Activated CD4-positive, alpha-beta memory T cell treated with anti-CD3 and anti-CD28 coated beads, Interleukin-2, amount 10 ng/mL, durations not matched to agents 7 days and 5 days (primary cell): Measurements from ENCODE around the gene ZKSCAN1. TPM values are rescaled to one million over a fixed set of nuclear protein-coding genes. Genes with fewer than 3 reads are reported as not detected.
"Not testable (repeated sequence)": the region's sequence is repeated elsewhere in the genome, so short reads cannot be mapped to it uniquely, and the experiment has no call there.

Experiments
- CTCF ChIA-PET: fragments of 350-600 bp; sonication (Branson Sonifier 250); formaldehyde crosslinking; loops from one replicate; lab custom pipeline; 2021; ENCODE audit warnings: antibody characterized with exemption, inconsistent platforms; lab: Charles Lee
- POLR2A ChIA-PET: fragments of 350-600 bp; sonication (Branson Sonifier 250); formaldehyde crosslinking; loops from one replicate; lab custom pipeline; 2021; ENCODE audit warnings: antibody characterized with exemption; lab: Charles Lee
- DNase-seq: peaks from one replicate; pipeline ENCODE4 v3.0.0-alpha.2; 2020
- H3K27ac Mint-ChIP-seq: one replicate; pipeline ENCODE4 v1.8.0; 2021; ENCODE audit warnings: mild to moderate bottlenecking, mixed read lengths
- H3K27me3 Mint-ChIP-seq: one replicate; pipeline ENCODE4 v1.8.0; 2021; ENCODE audit warnings: mixed read lengths
- H3K36me3 Mint-ChIP-seq: one replicate; pipeline ENCODE4 v1.8.0; 2021; ENCODE audit warnings: low read depth, mixed read lengths
- H3K4me1 Mint-ChIP-seq: one replicate; pipeline ENCODE4 v1.8.0; 2021; ENCODE audit warnings: mixed read lengths
- H3K4me3 Mint-ChIP-seq: one replicate; pipeline ENCODE4 v1.8.0; 2021; ENCODE audit warnings: mild to moderate bottlenecking, mixed read lengths
- H3K9me3 Mint-ChIP-seq: one replicate; pipeline ENCODE4 v1.8.0; 2021; ENCODE audit warnings: mixed read lengths
- total RNA-seq, 2 experiments: library from RNA; stranded (reverse); gene quantifications; one replicate each; pipeline ENCODE4 v1.2.3, GENCODE V29; 2021

Gene ZKSCAN1
- total RNA-seq, 2 experiments from 2014 or later = 63.1 to 65.5 TPM

- DNase-seq = no peak
- CTCF ChIA-PET = interaction anchor here (0.6 kb wide), 1 partner anchor 35 kb away, joined by 4 read pairs; no protein-coding TSS in a partner anchor
- Mint-ChIP-seq H3K9me3 (no peaks in the 10 kb centered on the region), H3K27ac (no peak overlapping the region), H3K27me3 (peaks cover 5% of the 10 kb centered on the region), H3K36me3 (no peaks in the 10 kb centered on the region), H3K4me3 (no peak overlapping the region), H3K4me1 (peaks cover 7% of the 10 kb centered on the region)
- POLR2A ChIA-PET = no interaction called here
Observed at GRCh38 chr7:100008525-100008924, 6.9 kb upstream of the ZKSCAN1 start.

GRCh38 chr7:100009952-100010351, 5.4 kb upstream of the ZKSCAN1 start:
- H3K36me3 Mint-ChIP-seq, H3K4me3 Mint-ChIP-seq, H3K27me3 Mint-ChIP-seq, H3K9me3 Mint-ChIP-seq, DNase-seq, POLR2A ChIA-PET, H3K27ac Mint-ChIP-seq, CTCF ChIA-PET: not testable (repeated sequence)
- H3K4me1 Mint-ChIP-seq = peaks cover 12% of the 10 kb centered on the region

GRCh38 chr7:100010901-100011300, 4.5 kb upstream of the ZKSCAN1 start:
- Mint-ChIP-seq H3K9me3 (no peaks in the 10 kb centered on the region), H3K36me3 (peaks cover under 1% of the 10 kb centered on the region), H3K27me3 (no peaks in the 10 kb centered on the region), H3K27ac (no peak overlapping the region), H3K4me1 (peaks cover 17% of the 10 kb centered on the region), H3K4me3 (no peak overlapping the region)
- no peak for DNase-seq
- ChIA-PET POLR2A (no interaction called here), CTCF (no interaction called here)

GRCh38 chr7:100011516-100011915, 3.9 kb upstream of the ZKSCAN1 start:
- Mint-ChIP-seq H3K36me3 (peaks cover 5% of the 10 kb centered on the region), H3K9me3 (no peaks in the 10 kb centered on the region), H3K4me3 (no peak overlapping the region), H3K4me1 (peaks cover 23% of the 10 kb centered on the region), H3K27ac (no peak overlapping the region), H3K27me3 (no peaks in the 10 kb centered on the region)
- ChIA-PET POLR2A (no interaction called here), CTCF (interaction anchor here (1.1 kb wide), 1 partner anchor 42 kb away, joined by 5 read pairs; no protein-coding TSS in a partner anchor)
- no peak for DNase-seq

- not testable (repeated sequence) for DNase-seq, H3K36me3 Mint-ChIP-seq, H3K4me3 Mint-ChIP-seq, H3K27me3 Mint-ChIP-seq, H3K9me3 Mint-ChIP-seq
- CTCF ChIA-PET = interaction anchor here (0.6 to 1.1 kb wide), 2 partner anchors 40 to 41 kb away, joined by 3 to 5 read pairs; no protein-coding TSS in a partner anchor
- POLR2A ChIA-PET = interaction anchor here (1.3 to 1.9 kb wide), 3 partner anchors 15 to 94 kb away, joined by 3 to 14 read pairs (median 3); partner anchors contain the start of gene TRIM4
- H3K4me1 Mint-ChIP-seq = peaks cover 32% of the 10 kb centered on the region
- H3K27ac Mint-ChIP-seq = peak overlapping the region; percentile 48
Observed at GRCh38 chr7:100012385-100013327, 2.7 kb upstream of the ZKSCAN1 start.

- POLR2A ChIA-PET = interaction anchor here (1.3 to 1.9 kb wide), 3 partner anchors 15 to 94 kb away, joined by 3 to 14 read pairs (median 3); partner anchors contain the start of gene TRIM4
- Mint-ChIP-seq H3K4me1 (peaks cover 38% of the 10 kb centered on the region), H3K27me3 (no peaks in the 10 kb centered on the region), H3K36me3 (peaks cover 8% of the 10 kb centered on the region), H3K9me3 (no peaks in the 10 kb centered on the region), H3K27ac (peak overlapping the region; percentile 48), H3K4me3 (no peak overlapping the region)
- peak; percentile 34 for DNase-seq
- CTCF ChIA-PET = interaction anchor here (0.6 kb wide), 1 partner anchor 40 kb away, joined by 3 read pairs; no protein-coding TSS in a partner anchor
Observed at GRCh38 chr7:100013328-100013676, 2.1 kb upstream of the ZKSCAN1 start.

GRCh38 chr7:100016215-100016901, 962 bp downstream of the ZKSCAN1 start:
- Mint-ChIP-seq H3K27me3 (no peaks in the 10 kb centered on the region), H3K4me1 (peaks cover 52% of the 10 kb centered on the region), H3K9me3 (no peaks in the 10 kb centered on the region), H3K4me3 (peak overlapping the region; percentile 95), H3K27ac (peak overlapping the region; percentile 95), H3K36me3 (peaks cover 18% of the 10 kb centered on the region)
- ChIA-PET CTCF (interaction anchor here (0.7 to 2.5 kb wide), 9 partner anchors 10 to 115 kb away, joined by 3 to 13 read pairs (median 3); partner anchors contain the start of genes AP4M1 and TRIM4), POLR2A (interaction anchor here (0.7 to 3.1 kb wide), 16 partner anchors 8 to 458 kb away, joined by 3 to 30 read pairs (median 6); partner anchors contain the start of genes AP4M1, LAMTOR4, MCM7 and ZNF3)
- no peak for DNase-seq

GRCh38 chr7:100017300-100017699, 1.9 kb downstream of the ZKSCAN1 start:
- no peak for DNase-seq
- H3K36me3 Mint-ChIP-seq = peaks cover 25% of the 10 kb centered on the region
- H3K4me1 Mint-ChIP-seq = peaks cover 54% of the 10 kb centered on the region
- ChIA-PET CTCF (interaction anchor here (0.6 to 2.0 kb wide), 6 partner anchors 23 to 114 kb away, joined by 3 to 13 read pairs (median 3); partner anchors contain the start of gene AP4M1), POLR2A (interaction anchor here (1.3 to 3.1 kb wide), 3 partner anchors 21 to 111 kb away, joined by 4 to 30 read pairs (median 4); partner anchors contain the start of gene TRIM4)
- H3K27me3 Mint-ChIP-seq = no peaks in the 10 kb centered on the region
- H3K4me3 Mint-ChIP-seq = peak overlapping the region; percentile 13
- no peaks in the 10 kb centered on the region for H3K9me3 Mint-ChIP-seq
- no peak overlapping the region for H3K27ac Mint-ChIP-seq

- Mint-ChIP-seq H3K4me3 (no peak overlapping the region), H3K36me3 (peaks cover 30% of the 10 kb centered on the region), H3K27me3 (no peaks in the 10 kb centered on the region), H3K9me3 (no peaks in the 10 kb centered on the region), H3K27ac (no peak overlapping the region), H3K4me1 (peaks cover 54% of the 10 kb centered on the region)
- no peak for DNase-seq
- CTCF ChIA-PET = interaction anchor here (1.5 to 2.0 kb wide), 3 partner anchors 23 to 84 kb away, joined by 3 to 13 read pairs (median 6); partner anchors contain the start of gene AP4M1
- POLR2A ChIA-PET = interaction anchor here (1.6 kb wide), 1 partner anchor 99 kb away, joined by 4 read pairs; the partner anchor contains the start of gene TRIM4
Observed at GRCh38 chr7:100017875-100018274, 2.5 kb downstream of the ZKSCAN1 start.

GRCh38 chr7:100019908-100020307, 4.5 kb downstream of the ZKSCAN1 start:
- no peak for DNase-seq
- H3K36me3 Mint-ChIP-seq = peaks cover 47% of the 10 kb centered on the region
- POLR2A ChIA-PET = interaction anchor here (1.1 kb wide), 1 partner anchor 34 kb away, joined by 3 read pairs; no protein-coding TSS in a partner anchor

GRCh38 chr7:100021297-100021696, 5.9 kb downstream of the ZKSCAN1 start:
- Mint-ChIP-seq H3K4me3 (no peak overlapping the region), H3K27me3 (no peaks in the 10 kb centered on the region), H3K27ac (no peak overlapping the region), H3K4me1 (peaks cover 51% of the 10 kb centered on the region), H3K36me3 (peaks cover 55% of the 10 kb centered on the region), H3K9me3 (no peaks in the 10 kb centered on the region)
- POLR2A ChIA-PET = interaction anchor here (1.2 to 1.8 kb wide), 2 partner anchors 67 to 80 kb away, joined by 3 to 11 read pairs; partner anchors contain the start of genes AP4M1 and MCM7
- CTCF ChIA-PET = interaction anchor here (0.6 to 1.9 kb wide), 5 partner anchors 26 to 578 kb away, joined by 3 to 8 read pairs (median 3); no protein-coding TSS in a partner anchor
- no peak for DNase-seq

More at GRCh38 chr7:100019908-100020307, 4.5 kb downstream of the ZKSCAN1 start:
- H3K4me3 Mint-ChIP-seq = no peak overlapping the region
- H3K27ac Mint-ChIP-seq = no peak overlapping the region
- no peaks in the 10 kb centered on the region for H3K9me3 Mint-ChIP-seq
- peaks cover 47% of the 10 kb centered on the region for H3K4me1 Mint-ChIP-seq
- H3K27me3 Mint-ChIP-seq = no peaks in the 10 kb centered on the region
- CTCF ChIA-PET = interaction anchor here (1.1 kb wide), 1 partner anchor 62 kb away, joined by 4 read pairs; no protein-coding TSS in a partner anchor

GRCh38 chr7:100022621-100023020, 7.2 kb downstream of the ZKSCAN1 start:
- CTCF ChIA-PET = interaction anchor here (1.0 to 1.9 kb wide), 2 partner anchors 31 to 32 kb away, joined by 5 read pairs; no protein-coding TSS in a partner anchor
- H3K36me3 Mint-ChIP-seq = peaks cover 56% of the 10 kb centered on the region
- no peak for DNase-seq
- no peaks in the 10 kb centered on the region for H3K9me3 Mint-ChIP-seq
- H3K27ac Mint-ChIP-seq = no peak overlapping the region
- H3K27me3 Mint-ChIP-seq = no peaks in the 10 kb centered on the region
- H3K4me1 Mint-ChIP-seq = peaks cover 40% of the 10 kb centered on the region
- POLR2A ChIA-PET = interaction anchor here (1.2 kb wide), 1 partner anchor 65 kb away, joined by 3 read pairs; no protein-coding TSS in a partner anchor
- H3K4me3 Mint-ChIP-seq = no peak overlapping the region
